HEK293 (cell line): Measurements from ENCODE around the gene ZDHHC24.
"Not testable (repeated sequence)": the region's sequence is repeated elsewhere in the genome, so short reads cannot be mapped to it uniquely, and the experiment has no call there.

Experiments used
- CTCF ChIA-PET: fragments of 350-600 bp; formaldehyde crosslinking; extraction: SDS; loops from one replicate; lab custom pipeline; 2021; ENCODE audit warnings: antibody characterized with exemption; lab: Yijun Ruan, JAX
- POLR2A ChIA-PET: fragments of 300-600 bp; formaldehyde crosslinking; extraction: SDS; loops from one replicate; lab custom pipeline; 2020; ENCODE audit warnings: antibody characterized with exemption, inconsistent platforms; lab: Yijun Ruan, JAX
- H3K27ac ChIP-seq: fragments of 200-500 bp; sonication (Bioruptor generic); 2 replicates; pipeline ENCODE4 v1.5.1; 2014; ENCODE audit warnings: low read depth, low read length, control low read depth, inconsistent platforms; ENCODE audit errors: extremely low read depth
- H3K36me3 ChIP-seq, 2 experiments: fragments of 200-500 bp in 1 of 2; sonication (Bioruptor generic) in 1 of 2; 1 replicate in 1 of 2; 2 replicates in 1 of 2; pipeline ENCODE4 v1.5.1; 2014 to 2017; ENCODE audit warnings: inconsistent platforms in 2 of 2, low read length in 2 of 2; ENCODE audit not compliant: control insufficient read depth in 2 of 2, insufficient read depth in 1 of 2
- H3K4me1 ChIP-seq: fragments of 200-500 bp; sonication (Bioruptor generic); 2 replicates; pipeline ENCODE4 v1.5.1; 2014; ENCODE audit warnings: mild to moderate bottlenecking, low read length, inconsistent platforms; ENCODE audit not compliant: control insufficient read depth, insufficient read depth
- H3K4me3 ChIP-seq: 2 replicates; pipeline ENCODE4 v1.5.1; 2011; ENCODE audit warnings: low read depth, mild to moderate bottlenecking, control low read depth, low read length, moderate library complexity
- H3K9me3 ChIP-seq: fragments of 200-500 bp; sonication (Bioruptor generic); 2 replicates; pipeline ENCODE4 v1.5.1; 2014; ENCODE audit warnings: low read depth, low read length, inconsistent platforms; ENCODE audit not compliant: control insufficient read depth, insufficient read depth
- PRDM4 ChIP-seq: fragments of 450-650 bp; formaldehyde crosslinking; IDR thresholded peaks from 2 replicates; pipeline ENCODE4 v1.5.1; 2017; ENCODE audit warnings: missing biosample characterization, missing genetic modification characterization
- SP3 ChIP-seq: fragments of 450-650 bp; formaldehyde crosslinking; IDR thresholded peaks from 2 replicates; pipeline ENCODE4 v1.5.1; 2016; ENCODE audit warnings: missing biosample characterization, missing genetic modification characterization
- ZNF239 ChIP-seq: fragments of 450-650 bp; formaldehyde crosslinking; IDR thresholded peaks from 2 replicates; pipeline ENCODE4 v1.5.1; 2016; ENCODE audit warnings: missing biosample characterization, missing genetic modification characterization
- ZNF280D ChIP-seq: fragments of 450-650 bp; formaldehyde crosslinking; IDR thresholded peaks from 2 replicates; pipeline ENCODE4 v1.5.1; 2016; ENCODE audit warnings: missing biosample characterization, missing genetic modification characterization
- ZNF530 ChIP-seq: fragments of 450-650 bp; formaldehyde crosslinking; IDR thresholded peaks from 2 replicates; pipeline ENCODE4 v1.5.1; 2016; ENCODE audit warnings: low read depth, missing biosample characterization, missing genetic modification characterization
- ZNF580 ChIP-seq: fragments of 450-650 bp; formaldehyde crosslinking; IDR thresholded peaks from 2 replicates; pipeline ENCODE4 v1.5.1; 2016; ENCODE audit warnings: missing biosample characterization, missing genetic modification characterization
- ZNF596 ChIP-seq: fragments of 450-650 bp; IDR thresholded peaks from 2 replicates; pipeline ENCODE4 v1.5.0; 2018; ENCODE audit warnings: missing biosample characterization, mild to moderate bottlenecking, missing genetic modification characterization, moderate library complexity
- ZNF660 ChIP-seq: fragments of 450-650 bp; IDR thresholded peaks from 2 replicates; pipeline ENCODE4 v1.5.1; 2018; ENCODE audit warnings: missing biosample characterization, mild to moderate bottlenecking, missing genetic modification characterization
- ZNF664 ChIP-seq: fragments of 450-650 bp; formaldehyde crosslinking; IDR thresholded peaks from 2 replicates; pipeline ENCODE4 v1.5.1; 2016; ENCODE audit warnings: missing biosample characterization, missing genetic modification characterization
- ZNF768 ChIP-seq: fragments of 450-650 bp; formaldehyde crosslinking; IDR thresholded peaks from 2 replicates; pipeline ENCODE4 v1.5.1; 2018; ENCODE audit warnings: missing biosample characterization, mild to moderate bottlenecking, missing genetic modification characterization
- ZXDB ChIP-seq: fragments of 450-650 bp; formaldehyde crosslinking; IDR thresholded peaks from 2 replicates; pipeline ENCODE4 v1.5.1; 2016; ENCODE audit warnings: missing biosample characterization, missing genetic modification characterization
- TF ChIP-seq, protein P1 (sequence below): fragments of 450-650 bp; formaldehyde crosslinking; IDR thresholded peaks from 2 replicates; pipeline ENCODE4 v1.5.1; 2016; ENCODE audit warnings: missing biosample characterization, missing genetic modification characterization
- TF ChIP-seq, protein P2 (sequence below): fragments of 450-650 bp; formaldehyde crosslinking; IDR thresholded peaks from 2 replicates; pipeline ENCODE4 v1.5.1; 2016; ENCODE audit warnings: missing biosample characterization, missing genetic modification characterization
- TF ChIP-seq, protein P3 (sequence below): fragments of 450-650 bp; IDR thresholded peaks from 2 replicates; pipeline ENCODE4 v1.5.1; 2018; ENCODE audit warnings: missing biosample characterization, mild to moderate bottlenecking, missing genetic modification characterization

The ZDHHC24 gene

DNA sequence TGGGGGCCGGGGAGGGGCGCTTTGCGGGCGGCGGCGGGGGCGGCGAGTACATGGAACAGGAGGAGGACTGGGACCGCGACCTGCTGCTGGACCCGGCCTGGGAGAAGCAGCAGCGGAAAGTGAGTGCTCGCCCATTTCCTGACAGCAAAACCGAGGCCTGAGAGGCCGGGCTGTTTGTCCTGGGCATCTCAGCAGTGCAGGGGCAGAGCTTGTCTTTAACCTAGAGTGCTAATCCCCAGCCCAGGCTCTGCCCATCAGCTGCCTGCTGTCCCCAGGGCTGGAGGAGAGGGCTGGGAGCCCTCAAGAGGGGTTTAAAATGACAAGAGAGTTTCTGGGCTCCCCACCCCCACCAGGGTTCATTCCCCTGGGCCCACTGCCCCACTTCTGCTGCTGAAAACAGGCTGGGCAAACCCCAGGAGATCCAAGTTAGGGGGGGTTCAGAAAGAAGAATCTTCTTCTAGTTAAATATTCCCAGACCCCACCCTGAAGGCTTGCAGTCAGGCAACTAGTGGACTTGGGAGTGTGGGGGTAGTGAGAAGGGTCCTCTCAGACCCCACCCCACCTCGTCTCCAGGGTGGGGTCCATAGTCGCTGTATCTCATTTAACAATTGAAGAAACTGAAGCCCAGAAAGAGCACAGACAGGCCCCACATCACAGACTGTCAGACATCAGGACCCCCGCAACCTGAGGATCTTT lies 1.3 kb upstream of the ZDHHC24 start:
- Histone ChIP-seq H3K36me3 (peaks cover 0 to 18% of the 10 kb centered on the region in 2 experiments; a peak in 1 of 3 replicates), H3K4me1 (no peaks in the 10 kb centered on the region), H3K9me3 (no peaks in the 10 kb centered on the region), H3K27ac (no peak overlapping the region), H3K4me3 (no peak overlapping the region)
- TF ChIP-seq ZNF660 (tag by site-specific recombination) (no peak), SP3 (tag by site-specific recombination) (no peak), ZNF664 (peak; percentile 54; the same call in 1 of the 2 replicates), ZNF596 (tag by site-specific recombination) (no peak), PRDM4 (tag by site-specific recombination) (peak; percentile 76; the same call in 1 of the 2 replicates), ZNF280D (tag by site-specific recombination) (no peak), ZNF239 (no peak)
- TF ChIP-seq, protein P1, sequence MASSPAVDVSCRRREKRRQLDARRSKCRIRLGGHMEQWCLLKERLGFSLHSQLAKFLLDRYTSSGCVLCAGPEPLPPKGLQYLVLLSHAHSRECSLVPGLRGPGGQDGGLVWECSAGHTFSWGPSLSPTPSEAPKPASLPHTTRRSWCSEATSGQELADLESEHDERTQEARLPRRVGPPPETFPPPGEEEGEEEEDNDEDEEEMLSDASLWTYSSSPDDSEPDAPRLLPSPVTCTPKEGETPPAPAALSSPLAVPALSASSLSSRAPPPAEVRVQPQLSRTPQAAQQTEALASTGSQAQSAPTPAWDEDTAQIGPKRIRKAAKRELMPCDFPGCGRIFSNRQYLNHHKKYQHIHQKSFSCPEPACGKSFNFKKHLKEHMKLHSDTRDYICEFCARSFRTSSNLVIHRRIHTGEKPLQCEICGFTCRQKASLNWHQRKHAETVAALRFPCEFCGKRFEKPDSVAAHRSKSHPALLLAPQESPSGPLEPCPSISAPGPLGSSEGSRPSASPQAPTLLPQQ: peak; percentile 51; the same call in 1 of the 2 replicates
- ChIA-PET CTCF (interaction anchor here (0.5 to 2.8 kb wide), 5 partner anchors 31 to 139 kb away, joined by 3 to 10 read pairs (median 3); partner anchors contain the start of gene RBM4B), POLR2A (interaction anchor here (0.6 to 1.7 kb wide), 6 partner anchors 8 to 781 kb away, joined by 4 to 9 read pairs (median 5); partner anchors contain the start of gene DPP3)

DNA sequence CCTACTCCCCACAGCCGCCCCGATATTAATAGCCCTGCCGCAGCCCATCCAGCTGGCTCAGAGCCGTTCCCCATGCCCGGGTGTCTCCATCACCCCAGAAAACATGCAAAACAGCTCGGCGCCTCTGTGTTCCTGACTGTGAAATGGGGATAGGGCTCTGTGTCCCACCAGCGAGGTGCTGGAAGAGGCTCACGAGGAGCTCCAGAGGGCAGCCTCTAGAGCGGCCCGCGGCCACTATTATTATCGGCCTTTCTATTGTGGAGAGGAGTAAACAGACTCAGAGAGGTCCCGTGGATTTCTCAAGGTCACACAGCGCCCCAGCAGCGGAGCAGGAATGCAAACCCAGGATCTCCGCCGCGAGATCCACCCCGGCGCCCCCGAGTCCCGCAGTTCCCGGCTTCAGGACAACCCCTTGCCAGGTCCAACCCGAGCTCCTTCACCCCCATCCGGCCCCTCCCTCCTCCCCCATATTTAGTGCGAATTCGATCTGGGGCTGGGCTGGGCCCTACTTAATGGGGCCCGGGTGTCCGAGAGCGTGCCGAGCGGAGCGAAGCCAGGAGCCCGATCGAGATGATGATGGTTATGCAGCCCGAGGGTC lies 619 bp upstream of the ZDHHC24 start, which contains the start of gene ACTN3:
Gene ACTN3, plus strand, starts transcription at position 536 of the 598 bp plus-strand sequence. Its CDS starts 35 bp downstream, at position 571.
- peaks cover 0 to 24% of the 10 kb centered on the region in 2 experiments; a peak in 1 of 3 replicates for H3K36me3 ChIP-seq
- CTCF ChIA-PET: interaction anchor here (1.0 to 2.8 kb wide), 5 partner anchors 32 to 138 kb away, joined by 3 to 10 read pairs (median 4); partner anchors contain the start of genes CCDC87, CCS and RBM4B
- H3K9me3 ChIP-seq: no peaks in the 10 kb centered on the region
- H3K4me1 ChIP-seq: no peaks in the 10 kb centered on the region
- peak within 1 kb of the TSS; percentile 65; the same call in 1 of the 2 replicates for H3K27ac ChIP-seq
- no peak for TF ChIP-seq ZNF530 (tag by site-specific recombination)
- TF ChIP-seq, protein P2, sequence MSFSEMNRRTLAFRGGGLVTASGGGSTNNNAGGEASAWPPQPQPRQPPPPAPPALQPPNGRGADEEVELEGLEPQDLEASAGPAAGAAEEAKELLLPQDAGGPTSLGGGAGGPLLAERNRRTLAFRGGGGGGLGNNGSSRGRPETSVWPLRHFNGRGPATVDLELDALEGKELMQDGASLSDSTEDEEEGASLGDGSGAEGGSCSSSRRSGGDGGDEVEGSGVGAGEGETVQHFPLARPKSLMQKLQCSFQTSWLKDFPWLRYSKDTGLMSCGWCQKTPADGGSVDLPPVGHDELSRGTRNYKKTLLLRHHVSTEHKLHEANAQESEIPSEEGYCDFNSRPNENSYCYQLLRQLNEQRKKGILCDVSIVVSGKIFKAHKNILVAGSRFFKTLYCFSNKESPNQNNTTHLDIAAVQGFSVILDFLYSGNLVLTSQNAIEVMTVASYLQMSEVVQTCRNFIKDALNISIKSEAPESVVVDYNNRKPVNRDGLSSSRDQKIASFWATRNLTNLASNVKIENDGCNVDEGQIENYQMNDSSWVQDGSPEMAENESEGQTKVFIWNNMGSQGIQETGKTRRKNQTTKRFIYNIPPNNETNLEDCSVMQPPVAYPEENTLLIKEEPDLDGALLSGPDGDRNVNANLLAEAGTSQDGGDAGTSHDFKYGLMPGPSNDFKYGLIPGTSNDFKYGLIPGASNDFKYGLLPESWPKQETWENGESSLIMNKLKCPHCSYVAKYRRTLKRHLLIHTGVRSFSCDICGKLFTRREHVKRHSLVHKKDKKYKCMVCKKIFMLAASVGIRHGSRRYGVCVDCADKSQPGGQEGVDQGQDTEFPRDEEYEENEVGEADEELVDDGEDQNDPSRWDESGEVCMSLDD (tag by site-specific recombination): peak; percentile 42; the same call in 1 of the 2 replicates
- 0 out of 2 replicates have a peak, but pooled peaks have one; percentile 9 for TF ChIP-seq ZNF580 (tag by site-specific recombination)
- TF ChIP-seq, protein P3, sequence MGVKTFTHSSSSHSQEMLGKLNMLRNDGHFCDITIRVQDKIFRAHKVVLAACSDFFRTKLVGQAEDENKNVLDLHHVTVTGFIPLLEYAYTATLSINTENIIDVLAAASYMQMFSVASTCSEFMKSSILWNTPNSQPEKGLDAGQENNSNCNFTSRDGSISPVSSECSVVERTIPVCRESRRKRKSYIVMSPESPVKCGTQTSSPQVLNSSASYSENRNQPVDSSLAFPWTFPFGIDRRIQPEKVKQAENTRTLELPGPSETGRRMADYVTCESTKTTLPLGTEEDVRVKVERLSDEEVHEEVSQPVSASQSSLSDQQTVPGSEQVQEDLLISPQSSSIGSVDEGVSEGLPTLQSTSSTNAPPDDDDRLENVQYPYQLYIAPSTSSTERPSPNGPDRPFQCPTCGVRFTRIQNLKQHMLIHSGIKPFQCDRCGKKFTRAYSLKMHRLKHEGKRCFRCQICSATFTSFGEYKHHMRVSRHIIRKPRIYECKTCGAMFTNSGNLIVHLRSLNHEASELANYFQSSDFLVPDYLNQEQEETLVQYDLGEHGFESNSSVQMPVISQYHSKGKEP (tag by site-specific recombination): no peak
- 0 out of 2 replicates have a peak, but pooled peaks have one; percentile 2 for TF ChIP-seq SP3 (tag by site-specific recombination)
- TF ChIP-seq ZNF768: peak; percentile 84
- 0 out of 2 replicates have a peak, but pooled peaks have one; percentile 50 for TF ChIP-seq ZXDB (tag by site-specific recombination)
- POLR2A ChIA-PET: interaction anchor here (0.6 to 2.1 kb wide), 17 partner anchors 8 to 782 kb away, joined by 3 to 15 read pairs (median 5); partner anchors contain the start of genes BBS1, CTSF, DPP3 and PELI3
- peak within 1 kb of the TSS; percentile 73 for H3K4me3 ChIP-seq

- peaks cover 0 to 31% of the 10 kb centered on the region in 2 experiments; a peak in 2 of 3 replicates for H3K36me3 ChIP-seq
- not testable (repeated sequence) for H3K27ac ChIP-seq, H3K4me1 ChIP-seq, H3K9me3 ChIP-seq
- CTCF ChIA-PET: interaction anchor here (0.8 to 2.8 kb wide), 2 partner anchors 106 to 133 kb away, joined by 3 to 10 read pairs; partner anchors contain the start of genes MRPL11 and RBM4B
- peak overlapping the region; percentile 73 for H3K4me3 ChIP-seq
- POLR2A ChIA-PET: interaction anchor here (1.1 to 2.1 kb wide), 4 partner anchors 18 to 133 kb away, joined by 3 to 15 read pairs (median 10); partner anchors contain the start of genes RBM4 and RBM4B
Observed at GRCh38 chr11:66544952-66545351, 896 bp downstream of the ZDHHC24 start.
